CD14-positive monocyte (primary cell): ENCODE results near the gene DLG1. TPM values are rescaled to one million over a fixed set of nuclear protein-coding genes. Genes with fewer than 3 reads are reported as not detected.
"Not testable (repeated sequence)": the region's sequence is repeated elsewhere in the genome, so short reads cannot be mapped to it uniquely, and the experiment has no call there.

ENCODE experiments used
- DNase-seq, 3 donors: peaks; one replicate each; pipeline ENCODE4 v3.0.0-alpha.2; 2011 to 2022
- H2AFZ ChIP-seq: 2 replicates; pipeline ENCODE4 v1.6.0; 2012; ENCODE audit warnings: mild to moderate bottlenecking, low read depth, low read length, inconsistent platforms; ENCODE audit not compliant: insufficient read depth, poor library complexity, severe bottlenecking
- H3K27ac ChIP-seq, 2 donors: 1 replicate in 1 of 2; 2 replicates in 1 of 2; pipeline ENCODE4 v1.5.1; 2012 to 2013; ENCODE audit warnings: low read length in 2 of 2, control low read depth in 1 of 2, inconsistent platforms in 1 of 2, low read depth in 1 of 2, mild to moderate bottlenecking in 1 of 2
- H3K27me3 ChIP-seq, 2 donors: one replicate each; pipeline versions ENCODE4 v1.6.0 to v1.6.1; 2011 to 2013; ENCODE audit warnings: low read length in 2 of 2; ENCODE audit not compliant: control insufficient read depth in 2 of 2, insufficient read depth in 2 of 2
- H3K36me3 ChIP-seq, 2 donors: replicated peaks in 1 of 2; 1 replicate in 1 of 2; 2 replicates in 1 of 2; pipeline versions ENCODE4 v1.5.1 to v1.6.1; 2012 to 2013; ENCODE audit warnings: low read length in 2 of 2, control low read depth in 1 of 2, inconsistent platforms in 1 of 2, mild to moderate bottlenecking in 1 of 2; ENCODE audit not compliant: insufficient read depth in 2 of 2, control insufficient read depth in 1 of 2
- H3K4me1 ChIP-seq, 2 donors: 1 replicate in 1 of 2; 2 replicates in 1 of 2; pipeline versions ENCODE4 v1.5.1 to v1.6.1; 2012 to 2013; ENCODE audit warnings: low read length in 2 of 2, control low read depth in 1 of 2, inconsistent platforms in 1 of 2, mild to moderate bottlenecking in 1 of 2, moderate library complexity in 1 of 2; ENCODE audit not compliant: insufficient read depth in 2 of 2, control insufficient read depth in 1 of 2
- H3K4me2 ChIP-seq: replicated peaks from 2 replicates; pipeline ENCODE3; 2012; ENCODE audit warnings: low read length, moderate library complexity, mild to moderate bottlenecking; ENCODE audit not compliant: poor library complexity, severe bottlenecking; ENCODE audit errors: extremely low read depth
- H3K4me3 ChIP-seq, 3 experiments: fragments of 200-600 bp in 1 of 3; sonication (generic) in 1 of 3; replicated peaks in 1 of 3; 1 replicate in 2 of 3; 2 replicates in 1 of 3; pipeline ENCODE4 v1.5.1; 2011 to 2013; ENCODE audit warnings: low read length in 3 of 3, mild to moderate bottlenecking in 3 of 3, control low read depth in 2 of 3, low read depth in 2 of 3, inconsistent platforms in 1 of 3, moderate library complexity in 1 of 3
- H3K79me2 ChIP-seq: 2 replicates; pipeline ENCODE4 v1.6.0; 2012; ENCODE audit warnings: mild to moderate bottlenecking, control low read depth, inconsistent platforms, low read length, moderate library complexity; ENCODE audit not compliant: insufficient read depth
- H3K9ac ChIP-seq: 2 replicates; pipeline ENCODE4 v1.6.0; 2017; ENCODE audit warnings: low read length, mild to moderate bottlenecking; ENCODE audit not compliant: insufficient read depth, poor library complexity, severe bottlenecking
- H3K9me3 ChIP-seq, 2 donors: replicated peaks in 1 of 2; 1 replicate in 1 of 2; 2 replicates in 1 of 2; pipeline versions ENCODE4 v1.5.1 to v1.6.1; 2012 to 2013; ENCODE audit warnings: low read length in 2 of 2, control low read depth in 1 of 2; ENCODE audit not compliant: control insufficient read depth in 1 of 2, insufficient read depth in 1 of 2
- H4K20me1 ChIP-seq: 2 replicates; pipeline ENCODE4 v1.6.0; 2012; ENCODE audit warnings: mild to moderate bottlenecking, low read length, control low read depth, moderate library complexity; ENCODE audit not compliant: insufficient read depth
- H3K27ac Mint-ChIP-seq, 7 donors: one replicate each; pipeline ENCODE4 v1.8.0; 2020; ENCODE audit warnings: mild to moderate bottlenecking in 7 of 7, mixed read lengths in 7 of 7, moderate library complexity in 6 of 7, inconsistent platforms in 2 of 7
- H3K27me3 Mint-ChIP-seq, 3 donors: one replicate each; pipeline ENCODE4 v1.8.0; 2021 to 2022; ENCODE audit warnings: low read depth in 3 of 3, mild to moderate bottlenecking in 3 of 3, mixed read lengths in 3 of 3, moderate library complexity in 3 of 3, inconsistent platforms in 1 of 3
- H3K36me3 Mint-ChIP-seq, 2 donors: one replicate each; pipeline ENCODE4 v1.8.0; 2020; ENCODE audit warnings: mixed read lengths in 2 of 2, inconsistent platforms in 1 of 2, mild to moderate bottlenecking in 1 of 2
- H3K4me1 Mint-ChIP-seq: one replicate; pipeline ENCODE4 v1.8.0; 2020; ENCODE audit warnings: mild to moderate bottlenecking, mixed read lengths
- H3K4me3 Mint-ChIP-seq, 2 donors: one replicate each; pipeline ENCODE4 v1.8.0; 2020; ENCODE audit warnings: mild to moderate bottlenecking in 2 of 2, mixed read lengths in 2 of 2, moderate library complexity in 1 of 2
- H3K9me3 Mint-ChIP-seq, 7 donors: one replicate each; pipeline ENCODE4 v1.8.0; 2020 to 2022; ENCODE audit warnings: mixed read lengths in 7 of 7, mild to moderate bottlenecking in 6 of 7, moderate library complexity in 6 of 7, inconsistent platforms in 2 of 7
- WGBS: methylation state at CpG from one replicate; pipeline ENCODE4 v1.1.5; 2013; ENCODE audit warnings: missing lambda C conversion rate; ENCODE audit not compliant: insufficient coverage; 5-methylcytosine and 5-hydroxymethylcytosine counted together
- intact Hi-C, 2 donors: fragments of 100-400 bp; cut with micrococcal nuclease; formaldehyde crosslinking; loops; one replicate each; pipeline versions ENCODE4 v1.15.0 to v1.15.1; 2023
- polyA plus RNA-seq, 3 donors: library from polyadenylated mRNA; depleted of rRNA in 1 of 3; unstranded in 2 of 3; stranded (reverse) in 1 of 3; fragments of 300-500 nt in 2 of 3; fragments of >200 nt in 1 of 3; fragmentation: Illumina TruSeq in 2 of 3; gene quantifications; 1 replicate in 2 of 3; 2 replicates in 1 of 3; pipeline ENCODE4 v1.2.3, GENCODE V29; 2012 to 2021
- TF ChIP-seq, protein P1 (sequence below): fragments of 200-600 bp; IDR thresholded peaks from one replicate; pipeline ENCODE4 v1.8.0; 2022; ENCODE audit warnings: antibody characterized with exemption, mild to moderate bottlenecking

DLG1 gene
- polyA plus RNA-seq, 3 donors, result 6.5 to 21.9 (median 10.2) TPM

- peaks cover 29 to 36% of the 10 kb centered on the region in 2 donors for H3K4me1 ChIP-seq
- H3K4me2 ChIP-seq, DNase-seq, H3K36me3 Mint-ChIP-seq, H3K4me3 Mint-ChIP-seq, intact Hi-C loops, H3K27ac ChIP-seq, H3K9ac ChIP-seq, H3K27ac Mint-ChIP-seq, H2AFZ ChIP-seq, H3K79me2 ChIP-seq, H3K4me3 ChIP-seq, H4K20me1 ChIP-seq, H3K36me3 ChIP-seq, H3K9me3 ChIP-seq: not testable (repeated sequence)
- peaks cover 27 to 44% (median 31%) of the 10 kb centered on the region in 3 donors for H3K27me3 Mint-ChIP-seq
- H3K27me3 ChIP-seq, result peaks cover 9 to 25% of the 10 kb centered on the region in 2 donors
- 80% methylated on average over 1 of the region's 3 CpGs for WGBS
- H3K4me1 Mint-ChIP-seq, result peaks cover 24% of the 10 kb centered on the region
- H3K9me3 Mint-ChIP-seq, result peaks cover 2 to 11% (median 2%) of the 10 kb centered on the region in 7 donors
Measured at GRCh38 chr3:197033764-197034163, 264.6 kb downstream of the DLG1 start.

DNA sequence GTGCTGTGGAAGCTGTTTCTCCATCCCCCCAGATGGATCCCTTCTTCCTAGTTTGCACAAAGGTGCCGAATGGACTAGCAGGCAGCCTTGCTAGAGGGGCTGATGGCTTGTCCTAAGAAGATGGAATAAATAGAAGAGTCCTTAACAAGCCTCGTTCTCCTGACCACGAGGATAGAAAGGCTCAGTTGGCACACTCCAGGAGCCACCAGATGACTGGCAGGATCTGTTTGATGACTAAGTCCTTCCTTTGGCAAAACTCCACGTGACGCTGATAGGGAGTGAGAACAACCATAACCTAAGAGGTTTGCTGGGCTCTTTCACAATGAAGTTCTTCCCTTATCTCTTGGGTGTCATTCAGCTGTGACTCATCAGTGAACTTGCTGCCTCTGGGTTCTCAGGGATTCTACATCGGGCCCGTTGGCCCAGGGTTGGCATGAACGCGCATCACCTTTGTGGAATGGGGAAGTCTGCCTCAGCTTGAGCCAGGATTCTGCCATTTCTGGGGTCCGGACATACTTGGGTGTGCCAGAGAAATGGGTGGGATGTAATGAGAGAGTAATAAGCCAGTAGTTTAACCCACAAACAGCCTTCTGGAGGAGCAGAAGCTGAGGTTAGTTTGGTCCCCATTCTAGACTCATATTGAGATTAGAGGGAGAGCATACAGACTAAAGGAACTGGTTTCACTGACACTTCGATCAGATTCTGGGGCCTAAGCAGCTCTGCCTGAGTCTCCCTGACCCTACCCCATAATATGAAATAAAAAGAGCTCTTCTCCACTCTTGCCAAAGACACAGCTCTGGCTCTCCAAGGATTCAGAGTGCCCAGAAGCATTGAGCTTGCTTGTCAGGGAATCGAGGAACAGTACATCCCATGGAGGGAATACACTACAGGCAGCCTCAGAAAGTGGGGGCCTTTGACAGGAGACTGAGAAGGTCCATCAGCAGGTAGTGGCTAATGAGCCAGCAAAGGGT is 266.8 kb downstream of the DLG1 start:
- Mint-ChIP-seq H3K36me3 (peaks cover 0 to 4% of the 10 kb centered on the region in 2 donors), H3K27me3 (peaks cover 28 to 50% (median 36%) of the 10 kb centered on the region in 3 donors), H3K4me1 (peaks cover 31% of the 10 kb centered on the region), H3K9me3 (peaks cover 0 to 11% (median 2%) of the 10 kb centered on the region in 7 donors), H3K4me3 (peak overlapping the region; percentile 42 to 62), H3K27ac (peak overlapping the region; percentile 87 to 96 (median 92))
- 15% methylated on average over 8 of the region's 12 CpGs for WGBS
- no peak overlapping the region for H2AFZ ChIP-seq
- H3K27ac ChIP-seq, result peak overlapping the region; percentile 26 to 71
- intact Hi-C loops, result no loop called here
- TF ChIP-seq, protein P1, sequence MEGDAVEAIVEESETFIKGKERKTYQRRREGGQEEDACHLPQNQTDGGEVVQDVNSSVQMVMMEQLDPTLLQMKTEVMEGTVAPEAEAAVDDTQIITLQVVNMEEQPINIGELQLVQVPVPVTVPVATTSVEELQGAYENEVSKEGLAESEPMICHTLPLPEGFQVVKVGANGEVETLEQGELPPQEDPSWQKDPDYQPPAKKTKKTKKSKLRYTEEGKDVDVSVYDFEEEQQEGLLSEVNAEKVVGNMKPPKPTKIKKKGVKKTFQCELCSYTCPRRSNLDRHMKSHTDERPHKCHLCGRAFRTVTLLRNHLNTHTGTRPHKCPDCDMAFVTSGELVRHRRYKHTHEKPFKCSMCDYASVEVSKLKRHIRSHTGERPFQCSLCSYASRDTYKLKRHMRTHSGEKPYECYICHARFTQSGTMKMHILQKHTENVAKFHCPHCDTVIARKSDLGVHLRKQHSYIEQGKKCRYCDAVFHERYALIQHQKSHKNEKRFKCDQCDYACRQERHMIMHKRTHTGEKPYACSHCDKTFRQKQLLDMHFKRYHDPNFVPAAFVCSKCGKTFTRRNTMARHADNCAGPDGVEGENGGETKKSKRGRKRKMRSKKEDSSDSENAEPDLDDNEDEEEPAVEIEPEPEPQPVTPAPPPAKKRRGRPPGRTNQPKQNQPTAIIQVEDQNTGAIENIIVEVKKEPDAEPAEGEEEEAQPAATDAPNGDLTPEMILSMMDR, result no peak
- H3K9ac ChIP-seq, result no peak overlapping the region
- no peaks in the 10 kb centered on the region for H4K20me1 ChIP-seq
- H3K36me3 ChIP-seq, result no peaks in the 10 kb centered on the region
- peaks cover 34 to 44% of the 10 kb centered on the region in 2 donors for H3K4me1 ChIP-seq
- no peaks in the 10 kb centered on the region for H3K9me3 ChIP-seq
- DNase-seq, result peak; percentile 96 to 100 (median 99)
- H3K27me3 ChIP-seq, result peaks cover 6 to 26% of the 10 kb centered on the region in 2 donors
- H3K79me2 ChIP-seq, result no peaks in the 10 kb centered on the region
- H3K4me3 ChIP-seq, result peak overlapping the region in 1 of 3 experiments; percentile 7
- peak overlapping the region; percentile 5 for H3K4me2 ChIP-seq
